Pancreas (tissue), 10 donors: ENCODE measurements around the gene ETS2. TPM values are rescaled to one million over a fixed set of nuclear protein-coding genes. Genes with fewer than 3 reads are reported as not detected.

Source experiments
- ATAC-seq, 4 donors: fragments of 200-7000 bp; cut with Tn5 transposase; one replicate each; pipeline versions ENCODE4 v1.8.0 to v1.9.1; 2020; ENCODE audit warnings: mild to moderate bottlenecking in 4 of 4, moderate library complexity in 4 of 4
- DNase-seq, 6 donors: peaks; one replicate each; pipeline ENCODE4 v3.0.0-alpha.2; 2020
- FAIRE-seq: peaks from 2 replicates; lab custom pipeline; 2012; peaks lifted over from hg19 to GRCh38; lab: Jason Lieb, UNC
- H3K27ac ChIP-seq, 4 donors: fragments of 200-600 bp; sonication (generic); 1 replicate in 3 of 4; 2 replicates in 1 of 4; pipeline versions ENCODE4 v1.5.0 to v1.8.0; 2020
- H3K27me3 ChIP-seq, 4 donors: fragments of 200-600 bp; one replicate each; pipeline ENCODE4 v1.8.0; 2021
- H3K36me3 ChIP-seq, 3 donors: fragments of 200-600 bp; sonication (generic) in 1 of 3; one replicate each; pipeline versions ENCODE4 v1.5.0 to v1.8.0; 2020 to 2021
- H3K4me1 ChIP-seq, 3 donors: fragments of 200-600 bp; one replicate each; pipeline ENCODE4 v1.8.0; 2021
- H3K4me3 ChIP-seq, 4 donors: fragments of 200-600 bp; sonication (generic) in 2 of 4; one replicate each; pipeline versions ENCODE4 v1.5.0 to v1.8.0; 2020 to 2021
- H3K9me3 ChIP-seq, 4 donors: fragments of 200-600 bp; one replicate each; pipeline ENCODE4 v1.8.0; 2021
- WGBS, 2 donors: extraction: QIAGEN DNeasy Blood & Tissue Kit; methylation state at CpG; one replicate each; pipeline ENCODE4 v1.1.7; 2013; 5-methylcytosine and 5-hydroxymethylcytosine counted together
- intact Hi-C, 3 donors: fragments of 100-400 bp; cut with DNase I; formaldehyde crosslinking; loops; one replicate each; pipeline versions ENCODE4 v1.11.1 to v1.14.2; 2022
- polyA plus RNA-seq, 2 donors: library from polyadenylated mRNA; stranded (reverse); fragments of 200-250 nt; gene quantifications; one replicate each; pipeline ENCODE4 v1.2.3, GENCODE V29; 2013
- total RNA-seq, 6 donors: library from RNA; stranded (reverse); fragmentation: NEBNext Ultra II Directional in 4 of 6; extraction: Animal tissue kit (Norgen Biotek cat#: 25700) in 4 of 6; gene quantifications; one replicate each; pipeline versions ENCODE4 v1.2.1 to v1.2.4, GENCODE V29; 2021 to 2023
- TF ChIP-seq, protein P1 (sequence below), 4 donors: fragments of 200-600 bp; sonication (generic) in 3 of 4; IDR thresholded peaks; one replicate each; pipeline versions ENCODE4 v1.5.0 to v1.8.0; 2021; ENCODE audit warnings: antibody characterized with exemption in 4 of 4
- donor health status: healthy with polysubstance abuse.
- donor health status: DM: no; HTN: no; CAD: no; lungs with moderate emphysema.
- donor health status: DM: no; HTN: no; CAD: no.
- donor health status: control.
- donor health status: control.
- donor health status: Bipolar disorder and iron deficiency.
- donor health status: DM: yes; HTN: yes; CAD: no.
- donor health status: DM: no; HTN: no; CAD: no.
- donor health status: DM: no; HTN: no; CAD: no.
- donor health status: DM: yes; HTN: yes; CAD: no.

Gene ETS2
- total and polyA plus RNA-seq, 8 donors = 10.6 to 30.0 (median 17.9) TPM

DNA sequence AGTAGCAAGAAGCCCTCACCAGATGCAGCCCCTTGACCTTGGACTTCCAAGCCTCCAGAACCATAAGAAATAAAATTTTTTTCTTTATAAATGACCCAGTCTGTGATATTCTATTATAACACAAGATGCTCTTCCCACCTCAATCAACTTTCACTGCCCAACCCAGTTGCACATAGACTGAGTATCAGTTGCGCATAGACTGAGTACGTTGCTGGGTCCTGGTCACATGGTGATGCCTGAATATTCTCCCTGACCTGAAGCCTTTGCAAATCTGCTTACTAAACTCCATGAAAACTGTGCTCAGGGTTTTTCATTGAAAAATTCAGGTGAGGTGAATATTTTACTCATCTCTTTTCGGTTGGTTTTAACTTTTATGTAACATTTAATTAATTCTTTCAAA, 59.2 kb downstream of the ETS2 start:
- DNase-seq = no peak
- no peak overlapping the region for H3K4me3 ChIP-seq
- no peak for ATAC-seq
- 54 to 73% methylated on average over 3 of the region's 3 CpGs for WGBS, 2 donors
- TF ChIP-seq, protein P1, sequence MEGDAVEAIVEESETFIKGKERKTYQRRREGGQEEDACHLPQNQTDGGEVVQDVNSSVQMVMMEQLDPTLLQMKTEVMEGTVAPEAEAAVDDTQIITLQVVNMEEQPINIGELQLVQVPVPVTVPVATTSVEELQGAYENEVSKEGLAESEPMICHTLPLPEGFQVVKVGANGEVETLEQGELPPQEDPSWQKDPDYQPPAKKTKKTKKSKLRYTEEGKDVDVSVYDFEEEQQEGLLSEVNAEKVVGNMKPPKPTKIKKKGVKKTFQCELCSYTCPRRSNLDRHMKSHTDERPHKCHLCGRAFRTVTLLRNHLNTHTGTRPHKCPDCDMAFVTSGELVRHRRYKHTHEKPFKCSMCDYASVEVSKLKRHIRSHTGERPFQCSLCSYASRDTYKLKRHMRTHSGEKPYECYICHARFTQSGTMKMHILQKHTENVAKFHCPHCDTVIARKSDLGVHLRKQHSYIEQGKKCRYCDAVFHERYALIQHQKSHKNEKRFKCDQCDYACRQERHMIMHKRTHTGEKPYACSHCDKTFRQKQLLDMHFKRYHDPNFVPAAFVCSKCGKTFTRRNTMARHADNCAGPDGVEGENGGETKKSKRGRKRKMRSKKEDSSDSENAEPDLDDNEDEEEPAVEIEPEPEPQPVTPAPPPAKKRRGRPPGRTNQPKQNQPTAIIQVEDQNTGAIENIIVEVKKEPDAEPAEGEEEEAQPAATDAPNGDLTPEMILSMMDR (IDR thresholded peaks at IDR 0.05) = no peak
- H3K36me3 ChIP-seq = no peaks in the 10 kb centered on the region
- no peaks in the 10 kb centered on the region for H3K9me3 ChIP-seq
- intact Hi-C loops = no loop called here
- H3K27me3 ChIP-seq = no peaks in the 10 kb centered on the region
- no peaks in the 10 kb centered on the region for H3K4me1 ChIP-seq
- no peak for FAIRE-seq
- no peak overlapping the region for H3K27ac ChIP-seq

DNA sequence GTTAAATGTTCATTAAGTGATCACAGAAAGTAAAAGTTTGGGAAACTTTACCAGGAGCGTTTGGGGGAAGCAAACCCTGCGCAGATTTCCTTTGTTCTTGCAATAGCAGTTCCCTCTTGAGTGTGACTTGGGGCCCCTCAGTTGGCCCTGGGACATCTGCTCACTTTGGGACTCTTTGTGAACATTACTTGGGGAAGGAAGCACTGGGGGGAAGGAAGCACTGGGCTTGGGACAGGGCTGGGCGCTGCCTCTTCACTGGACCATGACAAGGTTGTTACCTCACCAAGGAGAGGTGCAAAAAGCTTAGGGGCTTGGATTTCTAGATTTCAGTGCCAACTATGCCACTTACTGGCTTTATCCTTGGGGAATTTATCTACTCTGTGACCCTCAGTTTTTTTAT, 63.5 kb downstream of the ETS2 start:
- no peak for ATAC-seq
- Histone ChIP-seq H3K4me3 (no peak overlapping the region), H3K9me3 (no peaks in the 10 kb centered on the region), H3K27me3 (no peaks in the 10 kb centered on the region), H3K4me1 (no peaks in the 10 kb centered on the region), H3K36me3 (no peaks in the 10 kb centered on the region), H3K27ac (no peak overlapping the region)
- no peak for FAIRE-seq
- intact Hi-C loops = no loop called here
- no peak for DNase-seq
- WGBS, 2 donors = 77 to 84% methylated on average over 3 of the region's 3 CpGs
- TF ChIP-seq, protein P1 (IDR thresholded peaks at IDR 0.05) = no peak

GRCh38 chr21:38869946-38870345, 64.2 kb downstream of the ETS2 start:
- FAIRE-seq (no peak), ATAC-seq (peak in 1 of 4 donors; percentile 39), DNase-seq (no peak)
- intact Hi-C loops = no loop called here
- Histone ChIP-seq H3K4me3 (no peak overlapping the region), H3K27ac (no peak overlapping the region), H3K4me1 (no peaks in the 10 kb centered on the region), H3K9me3 (no peaks in the 10 kb centered on the region), H3K36me3 (no peaks in the 10 kb centered on the region), H3K27me3 (no peaks in the 10 kb centered on the region)
- WGBS, 2 donors = 68 to 80% methylated on average over 3 of the region's 3 CpGs
- TF ChIP-seq, protein P1 (IDR thresholded peaks at IDR 0.05) = no peak
